Stimulated activated CD8-positive, alpha-beta memory T cell treated with anti-CD3 and anti-CD28 coated beads, Interleukin-4, amount 100 ng/mL, for 48 hours (primary cell): ENCODE measurements around the gene CCDC141.
A peak's percentile ranks its signal among the peaks of the same experiment; 100 is the strongest.

Source experiments
- DNase-seq: peaks from one replicate; pipeline ENCODE4 v3.0.0-alpha.2; 2020

Gene CCDC141

DNA sequence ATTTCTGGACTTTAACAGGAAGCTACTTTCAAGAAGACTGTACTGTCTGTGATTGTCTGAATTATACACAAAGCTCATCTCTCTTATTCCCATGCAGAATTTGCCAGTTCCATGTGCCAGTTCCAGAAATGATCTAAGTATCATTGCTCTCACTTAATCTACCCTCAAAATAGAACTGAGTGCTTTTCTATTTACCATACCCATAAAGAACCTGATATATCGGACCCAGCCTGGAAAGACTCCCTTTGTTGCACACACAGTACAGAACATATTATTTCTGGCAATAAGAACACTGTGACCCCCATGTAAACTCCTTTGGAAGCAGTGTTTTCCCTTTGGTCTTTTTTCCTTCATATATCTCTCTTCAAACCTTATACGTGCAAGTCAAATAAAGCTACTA lies 140.4 kb downstream of the CCDC141 start:
- DNase-seq = no peak

DNA sequence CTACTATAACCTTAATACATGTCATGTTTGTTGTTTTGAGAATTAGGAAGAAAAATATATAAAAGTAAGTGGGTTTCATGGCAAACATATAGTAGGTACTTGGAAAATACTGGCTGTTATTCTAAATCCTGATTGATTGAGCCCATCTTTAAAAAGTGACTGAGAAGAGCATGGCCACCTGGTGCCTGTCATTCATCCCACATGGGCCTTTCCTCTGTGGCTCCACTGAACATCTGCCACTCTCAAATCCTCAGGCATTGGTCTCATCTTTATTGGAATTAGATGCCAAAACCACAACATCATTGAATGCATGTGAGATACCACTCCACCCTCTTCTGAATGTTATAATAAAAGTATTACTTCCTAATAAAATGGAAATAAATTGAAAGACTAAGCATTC lies 141.1 kb downstream of the CCDC141 start:
- DNase-seq = no peak

DNA sequence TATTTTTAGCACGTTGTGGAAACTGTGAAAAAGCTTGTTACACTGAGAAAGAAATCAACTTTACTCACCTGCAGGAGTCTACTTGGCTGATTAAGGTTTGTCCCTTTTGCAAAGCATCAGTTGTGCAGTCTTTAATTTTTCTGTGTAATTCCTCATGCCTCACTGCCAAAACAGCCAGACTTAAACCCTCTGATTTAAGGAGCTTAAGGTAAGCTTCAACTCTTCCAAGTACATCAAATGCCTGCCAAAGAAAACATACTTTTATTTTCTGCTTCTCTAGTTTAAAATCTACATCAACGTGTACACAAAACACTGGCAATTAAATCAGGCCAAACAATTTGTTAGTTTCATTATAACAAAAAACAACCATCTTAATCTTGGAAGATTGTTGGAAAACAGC lies 144.7 kb downstream of the CCDC141 start:
- no peak for DNase-seq

DNA sequence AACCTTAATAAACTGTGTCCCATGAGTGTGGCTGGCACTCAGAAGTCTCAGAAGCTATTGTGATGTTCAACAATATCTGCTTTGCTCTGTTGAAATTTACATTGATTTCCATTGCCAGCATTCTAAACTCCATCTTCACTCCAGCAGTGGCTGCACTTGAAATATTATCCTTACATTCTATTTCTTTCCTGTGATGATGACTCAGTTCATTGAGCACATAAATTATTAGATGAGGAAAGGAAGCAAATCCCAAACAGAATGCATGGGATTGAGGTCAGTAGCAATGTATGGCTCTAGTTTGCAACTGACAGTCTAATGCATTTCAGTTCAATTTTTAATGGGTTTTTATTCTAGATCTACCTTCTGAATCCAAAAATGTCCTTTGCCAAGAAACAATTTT lies 150.3 kb downstream of the CCDC141 start:
- no peak for DNase-seq

DNA sequence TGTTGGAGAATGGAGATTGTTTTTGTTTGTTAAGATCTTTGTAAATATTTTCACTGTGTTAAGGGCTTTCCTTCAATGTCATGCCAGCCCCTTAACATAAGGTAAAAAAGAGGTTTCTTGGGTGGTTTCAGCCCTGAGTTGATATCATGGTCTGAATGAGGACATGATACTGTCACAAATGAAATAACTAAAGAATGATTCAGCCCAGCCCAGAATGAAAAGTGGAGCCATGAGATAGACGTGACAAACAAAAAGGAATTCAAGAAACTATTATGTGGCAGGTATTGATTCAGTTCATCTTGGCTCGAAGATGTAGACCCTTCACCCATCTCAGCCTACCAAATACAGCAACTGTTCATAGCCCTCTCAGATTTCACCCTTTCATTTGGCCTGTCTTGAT lies 154.1 kb downstream of the CCDC141 start:
- no peak for DNase-seq

DNA sequence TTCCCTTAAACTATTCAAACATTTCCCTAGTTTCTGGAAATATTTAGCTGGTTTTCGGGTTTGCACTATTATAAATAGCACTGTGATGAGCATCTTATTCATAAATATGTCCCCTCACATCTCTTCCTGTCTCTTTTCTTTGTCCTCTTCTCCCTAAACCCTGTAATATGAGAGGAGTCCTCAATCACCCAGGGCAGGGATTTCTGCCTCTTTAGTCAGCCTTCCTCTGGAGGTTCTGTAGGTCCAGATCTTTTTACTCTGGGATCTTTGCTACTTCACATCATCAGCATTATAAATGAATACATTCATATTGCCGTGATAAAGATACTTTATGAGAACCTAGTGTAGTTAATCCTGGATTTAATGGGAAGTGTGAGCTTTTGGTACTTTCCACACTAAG lies 154.8 kb downstream of the CCDC141 start:
- DNase-seq = no peak

DNA sequence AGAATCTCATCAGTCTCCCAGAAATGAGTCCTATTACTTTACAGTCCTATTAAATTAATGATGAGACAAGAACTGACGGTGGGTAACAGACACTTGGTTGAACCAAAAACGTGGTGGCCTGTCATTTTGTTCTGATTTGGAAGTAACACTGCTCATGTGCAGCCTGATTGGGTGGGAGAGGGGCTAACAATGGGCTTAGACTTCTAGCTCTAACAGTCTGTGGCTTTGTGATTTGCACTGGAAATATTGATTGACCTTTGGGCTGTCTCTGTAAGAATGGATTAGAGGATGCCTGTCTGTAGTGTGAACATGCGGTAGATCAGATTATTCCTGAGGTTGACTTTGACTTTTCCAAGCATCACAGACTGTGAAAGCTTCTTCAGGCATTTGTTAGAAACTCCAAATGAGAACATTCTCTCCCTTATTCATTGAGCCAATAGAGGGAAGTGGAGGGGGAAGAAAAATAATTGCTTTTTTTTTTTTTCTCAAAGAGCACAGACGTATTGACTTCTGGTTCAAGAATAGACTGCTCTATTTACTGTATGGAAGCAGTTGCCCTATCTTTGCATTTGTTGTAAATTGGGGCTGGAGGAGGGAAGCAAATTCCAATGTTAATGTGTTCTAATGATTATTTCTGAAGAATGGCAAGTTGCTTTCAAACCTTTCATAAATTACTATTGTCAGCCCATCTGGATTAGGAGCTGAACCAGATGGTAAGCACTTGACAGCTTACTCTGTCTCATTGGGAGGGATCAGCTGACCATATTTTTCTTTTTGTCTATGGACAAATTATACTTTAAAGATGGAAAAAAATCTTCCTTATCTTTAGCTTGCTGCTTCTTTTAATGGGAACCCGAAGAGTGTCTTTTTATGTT lies 156.9 kb downstream of the CCDC141 start:
- no peak for DNase-seq

DNA sequence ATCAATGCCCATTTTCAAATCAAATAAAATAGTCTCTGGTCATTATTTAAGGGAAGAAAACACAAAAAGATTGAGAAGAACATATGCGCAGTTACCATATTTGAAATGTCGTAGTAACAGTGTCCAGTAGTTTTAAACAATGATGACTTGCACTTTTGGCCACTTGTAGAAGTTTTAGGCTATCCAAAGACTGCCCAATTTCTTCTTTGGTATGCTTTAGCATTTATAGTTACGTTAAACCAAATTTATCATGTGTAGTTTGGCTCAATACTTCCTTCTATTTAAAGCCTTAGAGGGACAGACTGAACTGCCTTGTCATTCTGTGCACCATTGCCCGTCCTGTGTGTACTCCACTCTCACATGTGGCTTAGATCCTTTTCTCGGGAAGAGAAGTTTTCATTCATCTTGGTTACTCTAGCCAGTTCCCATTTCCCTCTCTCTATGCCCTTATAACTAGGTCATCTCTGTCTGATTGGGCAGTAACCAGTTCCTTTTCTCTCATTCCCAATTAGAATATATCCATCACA lies 157.9 kb downstream of the CCDC141 start:
- no peak for DNase-seq

DNA sequence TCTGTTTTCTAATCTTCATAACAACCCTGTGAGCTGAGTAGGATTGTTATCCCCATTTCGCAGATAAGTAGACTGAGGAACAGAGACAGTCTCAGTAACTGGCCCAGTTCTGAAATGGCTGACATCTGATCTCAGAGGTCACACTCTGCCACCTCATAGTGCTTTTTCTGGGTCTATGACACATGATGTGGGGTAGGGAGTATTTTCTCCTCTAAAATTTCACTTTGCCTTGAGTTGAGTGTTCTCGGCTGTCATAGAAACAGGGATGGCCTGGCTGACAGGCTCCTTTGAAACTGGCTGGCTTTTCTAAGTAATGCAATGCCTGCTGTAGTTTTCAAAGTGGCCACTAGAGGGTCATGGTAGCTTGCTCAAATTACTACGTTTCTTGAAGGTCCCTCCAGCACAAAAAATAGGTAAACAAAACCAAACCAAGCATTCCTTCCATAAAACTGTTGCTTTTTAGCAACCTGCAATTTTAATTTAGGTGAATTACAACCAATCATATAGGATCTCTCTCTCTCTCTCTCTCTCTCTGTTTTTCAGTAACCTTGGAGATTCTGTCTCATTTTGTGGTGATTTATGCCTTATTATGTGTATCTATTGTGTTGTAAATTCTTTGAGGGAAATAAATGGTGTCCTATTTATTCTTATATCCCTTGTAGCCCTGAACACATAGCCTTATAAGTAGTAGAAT lies 158.5 kb downstream of the CCDC141 start:
- DNase-seq = peak; percentile 77

DNA sequence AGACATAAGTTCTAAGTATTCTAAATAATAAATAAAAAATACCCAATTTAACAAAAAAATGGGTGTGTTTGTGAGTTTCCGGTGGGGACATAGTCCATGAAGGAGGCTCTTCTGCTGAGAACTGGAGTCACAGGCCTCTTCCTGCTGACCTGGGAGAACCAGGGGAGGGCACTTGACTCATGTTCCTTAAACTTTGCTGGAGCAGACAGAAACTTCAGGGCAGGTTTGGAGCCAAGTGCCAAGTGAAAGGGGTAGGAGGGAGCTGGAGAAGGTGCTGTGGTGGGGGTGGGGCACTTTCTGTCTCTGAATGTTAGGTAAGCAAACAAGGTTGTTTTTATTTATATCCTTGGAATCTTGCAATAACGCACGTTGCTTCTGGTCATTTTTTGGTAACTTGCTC lies 163.9 kb downstream of the CCDC141 start:
- DNase-seq = no peak

DNA sequence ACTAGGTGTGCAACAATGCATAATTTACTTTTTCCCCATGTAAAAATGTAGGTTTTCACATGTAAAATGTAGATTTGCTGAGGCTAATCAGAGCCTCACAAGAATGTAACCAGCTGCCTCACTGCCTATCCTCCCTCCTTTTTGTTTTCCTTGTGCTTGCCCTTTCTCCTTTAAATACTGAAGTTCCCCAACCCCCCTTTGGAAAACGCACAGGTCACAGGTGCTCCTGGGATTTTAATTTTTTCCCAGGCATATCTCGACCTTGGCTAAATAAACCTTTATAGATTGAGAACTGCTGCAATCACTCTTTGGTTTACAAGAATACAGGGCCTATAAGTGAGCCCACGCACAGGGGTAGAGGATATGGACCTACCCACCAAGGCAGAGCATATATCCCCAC lies 165.5 kb downstream of the CCDC141 start:
- DNase-seq = no peak

DNA sequence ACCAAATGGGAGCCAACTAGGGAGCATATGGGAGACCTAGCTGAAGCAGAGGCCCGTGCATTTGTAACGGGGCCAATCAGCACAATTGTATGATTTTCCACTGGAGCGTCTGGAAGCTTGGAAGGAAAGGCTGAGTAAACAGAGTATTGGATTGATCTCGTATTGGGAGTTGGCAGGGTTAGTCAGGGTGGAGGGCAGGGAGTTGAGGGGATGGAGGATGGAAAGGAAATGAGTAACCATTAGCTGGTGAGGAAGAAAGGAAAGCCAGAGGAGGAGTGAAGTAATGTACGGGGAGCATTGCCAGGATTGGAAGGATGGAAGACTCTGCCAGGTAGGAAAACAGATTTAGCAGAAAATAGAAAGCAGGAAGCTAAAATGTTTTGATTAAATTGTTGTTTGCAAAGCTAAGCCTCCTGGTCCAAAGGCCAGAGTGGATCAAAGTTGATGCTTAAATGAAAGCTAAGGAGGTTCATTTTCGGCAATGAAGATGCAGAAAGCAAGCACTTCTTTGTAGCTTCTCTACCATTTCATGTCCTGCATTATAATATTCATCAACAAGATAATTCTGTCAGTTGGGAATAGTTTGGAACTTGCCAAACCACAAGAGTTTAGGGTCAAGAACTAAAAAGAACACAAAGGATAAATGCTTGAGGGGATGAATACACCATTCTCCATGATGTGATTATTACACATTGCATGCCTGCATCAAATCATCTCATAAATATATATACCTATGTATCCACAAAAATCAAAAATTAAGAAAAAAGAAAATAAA lies 167.1 kb downstream of the CCDC141 start:
- DNase-seq = no peak

DNA sequence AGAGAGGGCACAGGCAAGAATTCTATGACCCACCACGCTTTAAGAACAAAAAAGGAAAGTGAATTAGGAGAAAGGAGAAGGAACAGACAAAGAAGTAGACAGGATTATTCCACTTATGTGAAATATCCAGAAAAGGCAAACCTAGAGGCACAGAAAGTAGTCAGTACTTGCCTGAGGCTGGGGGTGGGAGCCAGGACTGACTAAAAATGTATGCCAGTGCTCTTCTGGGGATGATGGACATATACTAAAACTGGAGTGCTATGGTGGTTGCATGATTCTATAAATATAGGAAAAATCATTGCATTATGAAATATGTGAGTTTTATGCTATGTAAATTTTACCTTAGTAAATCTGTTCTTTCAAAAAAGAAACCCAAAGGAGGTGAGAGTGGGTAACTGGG lies 168.9 kb downstream of the CCDC141 start:
- no peak for DNase-seq

DNA sequence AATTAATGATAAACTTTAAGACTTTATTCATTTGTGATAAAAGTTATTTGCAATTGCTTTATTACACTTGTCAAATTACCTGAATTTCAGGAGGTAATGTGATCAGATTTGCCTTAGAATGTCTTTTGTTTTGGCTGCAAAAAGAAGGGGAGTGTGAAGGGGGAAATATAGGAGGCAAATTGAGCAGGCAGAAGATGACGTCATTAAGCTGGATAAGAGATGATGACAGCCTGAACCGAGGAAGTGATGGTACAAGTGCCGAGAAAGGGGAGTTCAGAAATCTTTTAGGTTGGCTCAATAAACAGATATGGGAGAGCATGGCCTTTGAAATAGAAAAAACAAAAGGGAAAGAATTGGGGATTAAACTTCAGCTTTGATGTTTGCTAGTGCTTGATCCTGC lies 169.7 kb downstream of the CCDC141 start:
- DNase-seq = no peak

DNA sequence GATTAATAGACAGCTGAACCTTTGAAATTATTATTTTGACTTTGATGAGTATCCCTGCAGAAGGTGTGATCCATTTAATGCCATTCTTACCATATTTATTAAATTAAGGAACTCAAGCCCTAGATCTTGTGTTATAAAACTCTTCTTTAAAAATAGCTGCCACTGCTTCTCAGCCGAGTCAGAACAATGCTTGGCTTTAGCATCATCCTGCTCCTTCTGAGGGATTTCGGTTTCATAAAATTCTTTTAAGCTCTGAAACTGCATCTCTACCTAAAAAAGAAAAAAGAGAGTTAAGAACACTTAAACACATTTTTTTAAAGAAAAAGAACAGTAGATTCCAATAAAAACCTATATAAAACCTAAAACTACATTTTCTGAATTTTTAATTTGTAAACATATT lies 172.1 kb downstream of the CCDC141 start:
- DNase-seq = no peak

DNA sequence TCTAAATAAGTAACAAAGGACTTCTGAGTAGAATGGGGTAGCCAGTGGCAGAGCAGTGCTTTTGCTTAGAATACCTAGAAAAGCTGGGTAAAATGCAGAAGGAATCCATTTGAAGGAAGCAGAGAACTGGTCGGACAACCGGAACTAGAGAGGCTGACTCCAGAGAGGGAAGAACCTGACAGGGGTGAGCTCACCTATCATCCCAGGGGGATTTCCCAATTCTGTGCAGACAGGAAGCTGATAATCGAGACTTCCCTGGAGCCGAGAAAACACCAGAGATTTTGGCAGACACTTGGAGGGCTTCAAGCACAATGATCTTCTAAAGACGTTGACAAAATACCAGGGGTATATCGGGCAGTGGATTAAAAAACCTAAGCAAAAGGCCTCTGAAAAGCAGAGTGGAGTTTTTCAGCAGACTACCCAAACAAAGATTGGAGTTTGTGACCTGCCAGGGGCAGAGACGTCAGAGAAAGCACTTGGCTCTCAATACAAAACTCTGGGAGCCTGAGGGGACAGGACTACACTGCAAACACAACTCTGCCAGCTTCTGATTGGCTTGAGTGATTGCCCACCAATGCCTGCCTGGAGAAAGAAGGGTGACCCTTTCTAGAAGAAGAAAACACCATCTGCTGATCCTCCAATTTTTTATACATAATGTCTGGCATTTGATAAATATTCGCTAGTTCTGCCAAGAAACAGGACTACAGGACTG lies 175.3 kb downstream of the CCDC141 start:
- no peak for DNase-seq

DNA sequence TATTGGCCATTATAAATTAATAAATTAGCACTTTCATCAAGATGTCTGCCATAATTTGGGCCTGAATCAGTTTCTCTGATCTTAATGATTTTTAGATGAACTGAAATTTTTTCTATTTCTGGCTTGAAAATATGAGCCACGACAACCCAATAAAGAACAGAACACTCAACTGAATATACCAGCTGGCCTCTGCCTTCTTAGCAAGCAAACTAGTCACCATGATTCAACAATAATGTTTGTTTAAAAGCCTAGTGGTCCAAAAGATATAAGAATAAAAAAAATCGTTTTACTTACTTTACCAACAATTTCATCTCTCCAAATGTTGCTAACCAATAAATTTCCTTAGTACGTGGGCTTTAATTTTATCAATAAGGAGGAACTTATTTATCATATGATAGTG lies 176.0 kb downstream of the CCDC141 start:
- no peak for DNase-seq

DNA sequence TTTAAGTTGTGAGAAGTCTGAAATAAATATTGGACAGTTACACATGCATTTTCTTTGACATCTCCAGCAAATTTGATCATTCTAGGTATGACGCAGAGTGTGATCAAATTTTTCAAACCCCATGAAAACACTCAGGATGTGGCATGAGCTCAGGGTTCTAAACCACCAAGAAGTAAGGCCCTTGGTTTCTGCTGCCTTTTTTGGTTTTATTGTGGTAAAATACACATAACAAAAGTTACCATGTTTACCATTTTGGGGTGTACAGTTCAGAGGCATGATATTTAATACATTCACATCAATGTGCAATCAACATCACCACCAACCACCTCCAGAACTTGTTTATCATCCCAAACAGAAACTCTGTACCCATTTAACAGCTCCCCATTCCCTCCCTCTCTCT lies 178.4 kb downstream of the CCDC141 start:
- DNase-seq = no peak

DNA sequence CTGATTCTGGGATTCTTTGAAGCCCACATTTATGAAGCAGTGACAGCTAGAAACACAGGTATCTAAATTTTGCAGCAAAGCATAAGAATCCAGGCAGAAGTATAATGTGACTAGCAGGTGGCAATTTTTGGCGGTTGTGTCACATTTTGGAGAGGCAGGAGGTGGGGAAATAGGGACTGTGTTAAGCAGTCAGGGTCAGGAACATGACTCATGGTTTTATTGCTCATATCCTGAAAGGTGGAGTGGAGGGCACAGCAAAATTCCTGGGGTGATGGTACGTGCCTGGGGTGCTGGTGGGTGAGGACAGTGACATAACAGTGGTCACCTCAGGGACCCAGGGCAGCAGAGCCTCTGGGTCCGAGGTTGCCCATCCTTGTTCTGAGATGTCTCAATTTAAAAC lies 179.2 kb downstream of the CCDC141 start:
- DNase-seq = no peak

DNA sequence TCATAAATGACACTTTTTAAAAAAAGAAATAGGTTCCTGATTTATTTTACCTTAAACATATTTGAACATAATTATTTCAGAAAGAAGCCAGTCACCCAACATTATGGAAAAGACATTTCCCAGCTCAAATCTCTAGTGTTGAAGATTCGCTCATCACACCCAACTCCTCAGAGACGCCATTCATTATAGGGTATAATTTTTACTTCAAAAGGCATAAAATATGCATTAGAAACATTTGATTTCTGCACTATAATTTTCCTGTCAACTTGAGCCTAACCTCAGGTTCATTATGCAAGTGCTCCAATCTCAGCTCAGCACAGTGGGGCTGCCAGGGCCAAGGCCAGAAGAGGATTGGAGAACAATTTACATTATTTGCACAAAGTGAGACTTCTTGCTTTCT lies 183.9 kb downstream of the CCDC141 start:
- no peak for DNase-seq

DNA sequence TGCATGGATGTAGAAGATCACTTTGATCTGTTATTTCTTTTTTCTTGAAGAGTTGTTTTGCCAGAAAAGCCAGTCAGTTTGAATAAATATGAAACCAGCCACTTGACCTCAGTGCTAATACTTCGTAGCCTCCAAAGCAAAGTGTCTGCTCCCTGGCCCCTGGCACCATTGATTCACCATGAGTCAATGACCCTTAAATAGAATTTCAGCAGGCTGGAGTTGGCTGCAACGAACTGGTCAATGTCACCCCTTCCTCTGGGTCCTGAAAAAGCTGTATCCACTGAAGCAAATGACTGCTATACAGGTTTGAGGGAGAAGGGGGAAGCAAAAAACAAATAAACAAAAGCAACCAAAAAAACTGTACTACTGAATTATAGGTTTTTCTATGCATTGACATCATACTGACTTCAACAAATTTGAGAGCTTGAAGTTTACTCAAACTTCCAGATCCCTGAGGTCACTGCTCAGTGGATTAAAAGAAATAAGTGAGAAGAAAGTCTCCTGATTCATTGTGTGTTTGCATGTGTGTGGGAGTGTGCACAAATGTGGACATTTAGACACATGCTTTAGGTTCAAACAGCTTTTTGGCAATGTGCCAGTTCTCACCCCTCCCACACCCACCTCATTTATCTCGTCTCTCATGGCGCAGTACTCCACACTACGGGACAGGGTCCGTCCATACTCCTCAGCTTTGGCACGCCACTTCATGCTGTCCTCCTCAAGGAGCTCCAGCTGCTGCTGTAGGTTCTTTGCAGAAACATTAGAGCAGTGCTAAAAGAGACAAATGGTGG lies 184.6 kb downstream of the CCDC141 start:
- DNase-seq = no peak
